Fibroblast of skin of abdomen (primary cell): ENCODE data around the gene MAGI1.
A peak's percentile ranks its signal among the peaks of the same experiment; 100 is the strongest.
"Not testable (repeated sequence)": the region's sequence is repeated elsewhere in the genome, so short reads cannot be mapped to it uniquely, and the experiment has no call there.

Experiments used
- DNase-seq: peaks from one replicate; pipeline ENCODE4 v3.0.0-alpha.2; 2013

MAGI1 gene

DNA sequence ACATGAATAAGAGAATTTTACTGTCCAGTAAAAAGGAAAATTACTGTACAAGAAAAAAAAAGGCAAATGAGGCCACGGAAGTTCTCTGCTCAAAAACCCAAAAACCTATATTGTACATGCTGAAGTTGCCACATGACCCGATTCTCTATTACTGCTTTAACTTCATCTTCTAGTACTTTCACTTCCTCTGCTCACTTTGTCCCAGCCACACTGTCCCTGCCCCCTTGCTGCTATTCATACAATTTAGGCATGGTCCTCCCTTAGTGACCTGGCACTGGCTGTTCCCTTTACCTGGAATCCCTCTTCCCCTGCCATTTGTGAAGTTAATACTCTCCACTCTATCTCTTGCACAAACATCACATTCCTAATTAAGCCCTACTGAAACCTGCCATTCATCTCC, 457.4 kb downstream of the MAGI1 start:
- no peak for DNase-seq

DNA sequence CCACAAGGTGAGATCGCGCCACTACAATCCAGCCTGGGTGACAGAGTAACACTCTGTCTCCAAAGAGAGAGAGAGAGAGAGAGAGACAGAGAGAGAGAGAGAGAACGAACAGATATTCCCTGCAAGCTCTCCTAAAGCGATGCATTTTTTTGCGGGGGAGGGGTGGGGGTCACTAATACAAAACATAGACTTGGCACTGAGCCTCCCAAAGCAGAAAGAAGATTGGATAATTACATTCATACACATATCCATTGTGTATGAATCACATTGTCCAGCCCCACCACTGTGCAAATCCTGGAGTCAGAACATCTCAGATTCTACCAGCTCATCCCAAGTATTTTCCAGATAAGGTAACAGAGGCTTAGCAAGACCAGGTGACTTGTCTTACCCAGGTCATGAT, 459.9 kb downstream of the MAGI1 start:
- DNase-seq = peak; percentile 55

DNA sequence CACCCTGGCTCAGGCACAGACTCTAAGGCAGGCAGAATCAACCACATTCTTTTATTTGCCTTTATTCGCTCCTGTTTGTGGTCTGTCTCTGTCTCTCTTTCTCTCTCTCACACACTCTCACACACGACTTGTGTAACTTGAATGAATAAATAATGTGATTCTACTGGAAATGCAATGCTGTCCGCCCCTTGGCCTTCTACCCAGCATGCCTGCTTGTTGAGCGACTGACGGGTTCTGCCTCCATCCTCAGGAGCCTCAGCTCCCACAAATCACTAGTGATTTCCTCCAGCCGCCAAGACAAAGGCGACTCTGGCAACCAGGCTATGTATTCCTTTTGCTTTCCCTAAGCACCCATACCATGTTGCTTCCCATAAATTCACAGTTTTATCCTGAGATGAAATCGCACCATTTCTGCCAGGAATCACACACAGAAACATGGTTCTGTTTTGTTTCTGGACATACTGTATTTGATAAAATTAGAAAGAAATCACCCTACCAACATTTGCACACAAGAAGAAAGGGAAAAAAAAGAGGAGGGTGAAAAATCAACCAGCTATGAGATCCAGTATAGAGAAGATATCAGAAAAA, 460.8 kb downstream of the MAGI1 start:
- no peak for DNase-seq

DNA sequence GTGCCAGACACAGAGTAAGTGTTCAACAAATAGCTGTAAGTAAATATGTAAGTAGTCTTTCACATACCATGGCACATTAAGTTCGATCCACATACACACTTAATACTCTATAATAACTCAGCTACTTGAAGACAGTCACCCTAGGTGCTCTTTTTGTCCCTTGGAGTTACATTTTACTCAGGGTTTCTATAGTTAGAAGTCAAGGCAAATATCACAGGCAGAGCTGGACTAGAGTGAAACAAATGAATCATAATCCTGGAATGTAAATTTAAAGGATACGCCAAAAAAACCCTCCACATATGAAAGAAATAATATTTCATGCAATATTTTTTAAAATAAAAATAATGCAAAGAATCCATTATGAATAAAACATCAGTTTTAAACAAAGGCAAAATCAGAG, 461.8 kb downstream of the MAGI1 start:
- DNase-seq = peak; percentile 44

DNA sequence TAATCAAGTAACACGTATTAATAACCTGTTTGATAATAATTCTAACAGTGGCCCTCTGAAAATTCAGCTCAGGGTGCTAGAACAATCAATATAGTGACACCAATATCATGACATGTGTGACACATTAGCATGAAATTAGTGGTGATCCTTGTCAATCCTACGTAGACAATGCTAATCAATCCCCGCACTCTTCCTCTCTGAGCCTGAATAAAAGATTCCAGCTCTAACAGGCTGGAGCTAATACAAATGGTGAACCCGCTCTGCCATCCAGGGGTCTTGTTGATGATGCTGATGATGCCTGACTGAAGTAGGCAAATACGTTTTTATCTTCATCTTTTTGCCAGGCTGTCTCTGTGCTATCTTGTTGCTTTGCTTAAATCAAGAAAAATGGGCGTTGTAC, 462.5 kb downstream of the MAGI1 start:
- no peak for DNase-seq

DNA sequence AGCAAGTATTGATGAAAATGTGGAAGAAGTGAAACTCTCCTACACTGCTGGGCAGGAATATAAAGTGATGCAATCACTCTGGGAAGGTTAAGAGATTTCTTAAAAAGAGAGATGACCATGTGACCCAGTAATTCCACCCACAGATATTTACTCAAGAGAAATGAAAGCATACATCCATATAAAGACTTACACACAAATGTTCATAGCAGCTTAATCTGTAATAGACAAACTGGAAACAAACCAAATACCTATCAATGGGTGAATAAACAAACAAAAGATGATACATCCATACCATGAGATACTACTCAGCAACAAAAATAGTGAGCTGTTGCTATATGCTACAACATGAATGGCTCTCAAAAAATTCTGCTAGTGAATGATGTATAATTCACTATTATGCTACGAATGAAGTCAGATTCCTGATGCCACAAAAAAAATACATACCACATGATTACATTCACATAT, 463.3 kb downstream of the MAGI1 start:
- peak; percentile 95 for DNase-seq

DNA sequence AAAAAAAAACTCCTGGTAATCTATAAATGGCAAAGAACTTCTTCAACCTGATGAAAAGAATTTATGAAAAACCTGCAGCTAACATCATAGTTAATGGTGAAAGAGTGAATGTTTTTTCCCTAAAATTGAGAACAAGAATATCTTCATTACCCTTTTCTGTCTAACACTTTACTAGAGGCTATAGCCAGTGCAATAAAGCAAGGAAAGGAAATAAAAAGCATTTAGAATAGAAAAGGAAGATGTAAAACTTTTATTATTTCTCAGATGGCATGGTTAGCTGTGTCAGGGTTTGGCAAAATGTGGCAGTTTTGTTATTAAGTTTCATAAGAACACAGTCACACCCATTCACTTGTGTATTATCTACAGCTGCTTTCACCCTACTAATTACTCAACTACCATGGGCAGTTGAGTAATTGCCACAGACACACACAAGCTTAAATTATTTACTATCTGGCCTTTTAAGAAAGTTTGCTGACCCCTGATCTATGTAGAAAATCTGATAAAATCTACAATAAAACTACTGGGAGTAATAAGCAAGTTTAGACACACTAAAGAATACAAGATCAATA, 465.1 kb downstream of the MAGI1 start:
- DNase-seq = no peak

DNA sequence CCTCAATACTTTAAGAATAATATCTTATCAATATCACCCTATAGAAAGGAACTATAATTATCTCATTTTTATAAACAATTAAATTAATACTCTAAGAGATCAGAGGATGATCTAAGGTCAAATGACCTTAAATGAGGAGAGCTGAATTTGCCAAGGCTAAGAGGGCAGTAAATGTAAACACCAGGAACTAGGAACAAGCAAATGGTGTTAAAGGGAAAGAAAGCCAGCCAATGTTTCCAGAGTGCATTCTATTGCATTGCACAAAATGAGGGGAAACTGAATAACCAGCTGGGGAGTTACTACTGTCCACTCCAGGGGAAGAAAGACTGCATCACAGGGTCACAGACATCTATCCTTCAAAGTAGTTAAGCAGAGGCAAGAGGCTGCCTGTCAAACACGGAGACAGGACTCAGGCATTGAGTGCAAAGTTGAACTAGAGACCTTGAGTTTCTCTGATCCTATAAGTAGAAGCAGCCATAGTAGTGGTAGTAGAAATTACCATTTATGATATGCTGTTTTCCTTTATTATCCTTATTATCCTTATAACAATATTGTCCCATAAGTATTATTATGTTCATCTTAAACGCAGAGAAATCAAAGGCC, 466.4 kb downstream of the MAGI1 start:
- no peak for DNase-seq

DNA sequence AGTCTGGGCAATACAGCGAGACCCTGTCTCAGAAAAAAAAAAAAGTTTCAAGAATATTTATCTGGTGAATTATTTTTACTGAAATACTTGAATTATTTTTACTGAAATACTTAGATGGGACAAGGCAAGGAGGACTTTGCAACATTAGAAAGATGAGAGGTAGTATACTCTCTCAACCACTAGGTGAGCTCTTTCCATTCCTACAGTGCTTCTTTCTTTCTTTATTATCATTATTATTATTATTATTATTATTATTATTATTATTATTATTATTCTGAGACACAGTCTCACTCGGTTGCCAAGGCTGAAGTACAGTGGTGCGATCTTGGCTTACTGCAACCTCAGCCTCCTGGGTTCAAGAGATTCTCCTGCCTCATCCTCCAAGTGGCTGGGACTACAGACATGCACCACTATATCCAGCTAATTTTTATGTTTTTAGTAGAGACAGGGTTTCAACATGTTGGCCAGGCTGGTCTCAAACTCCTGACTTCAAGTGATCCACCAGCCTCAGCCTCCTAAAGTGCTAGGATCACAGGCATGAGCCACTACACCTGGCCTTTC, 468.8 kb downstream of the MAGI1 start:
- DNase-seq = no peak

DNA sequence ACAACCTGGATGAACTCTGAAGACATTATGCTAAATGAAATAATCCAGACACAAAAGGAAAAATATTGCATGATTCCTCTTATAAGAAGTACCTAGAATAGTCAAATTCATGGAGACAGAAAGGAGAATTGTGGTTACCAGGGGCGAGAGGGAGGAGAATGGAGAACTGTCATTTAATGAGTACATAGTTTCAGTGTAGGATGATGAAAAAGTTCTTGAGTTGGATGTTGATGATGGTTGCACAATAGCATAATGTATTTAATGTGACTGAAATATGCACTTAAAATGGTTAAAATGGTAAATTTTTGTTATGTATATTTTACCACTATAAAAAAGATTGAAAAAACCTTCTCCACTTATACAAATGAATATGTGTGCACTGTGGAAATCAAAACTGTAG, 469.6 kb downstream of the MAGI1 start:
- DNase-seq = no peak

DNA sequence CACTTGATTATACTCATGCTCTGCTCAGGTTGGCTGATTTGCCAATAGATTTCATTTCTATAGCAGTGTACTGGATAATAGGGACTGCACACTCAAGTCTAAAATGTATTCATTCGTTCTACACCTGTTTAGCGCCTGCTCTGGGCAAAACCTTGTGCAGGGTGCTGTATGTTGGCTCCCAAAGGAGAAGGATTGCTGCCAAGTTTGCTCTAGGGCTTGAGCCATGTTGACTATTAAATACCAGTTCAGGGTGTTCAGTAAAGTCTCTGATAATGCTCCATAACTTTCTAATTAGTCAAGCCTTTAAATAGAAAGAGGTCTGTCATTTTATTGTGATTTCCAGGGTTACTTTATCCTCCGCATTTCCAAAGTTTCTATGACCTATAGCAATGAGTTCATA, 470.2 kb downstream of the MAGI1 start:
- DNase-seq = no peak

DNA sequence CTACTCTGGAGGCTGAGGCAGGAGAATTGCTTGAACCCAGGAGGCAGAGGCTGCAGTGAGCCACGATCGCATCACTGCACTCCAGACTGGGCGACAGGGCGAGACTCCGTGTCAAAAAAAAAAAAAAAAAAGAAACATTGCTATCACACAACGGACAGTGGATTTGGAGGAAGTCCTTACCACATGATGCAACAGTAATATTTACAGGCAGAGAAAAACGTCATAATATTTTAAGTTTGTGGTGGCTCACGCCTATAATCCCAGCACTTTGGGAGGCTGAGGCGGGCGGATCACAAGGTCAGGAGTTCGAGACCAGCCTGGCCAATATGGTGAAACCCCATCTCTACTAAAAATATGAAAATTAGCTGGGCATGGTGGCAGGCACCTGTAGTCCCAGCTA, 473.0 kb downstream of the MAGI1 start:
- not testable (repeated sequence) for DNase-seq

DNA sequence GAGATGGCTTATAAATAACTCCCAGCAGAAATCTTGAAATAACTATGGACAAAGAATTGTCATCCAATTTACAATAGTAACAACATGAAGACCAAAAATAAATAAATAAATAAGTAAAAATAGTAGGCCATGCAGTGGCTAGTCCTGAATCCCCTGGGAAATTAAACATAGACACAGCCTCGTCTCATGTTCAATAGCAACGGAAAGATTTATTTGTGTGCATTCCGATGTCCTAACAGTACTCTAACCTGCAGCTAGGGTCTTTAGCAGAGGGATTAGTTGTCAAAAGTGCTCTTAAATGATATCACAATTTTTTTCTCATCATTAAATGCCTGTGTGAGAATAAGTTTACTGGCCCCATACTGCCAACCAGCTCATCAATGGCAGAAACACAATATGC, 474.2 kb downstream of the MAGI1 start:
- no peak for DNase-seq

DNA sequence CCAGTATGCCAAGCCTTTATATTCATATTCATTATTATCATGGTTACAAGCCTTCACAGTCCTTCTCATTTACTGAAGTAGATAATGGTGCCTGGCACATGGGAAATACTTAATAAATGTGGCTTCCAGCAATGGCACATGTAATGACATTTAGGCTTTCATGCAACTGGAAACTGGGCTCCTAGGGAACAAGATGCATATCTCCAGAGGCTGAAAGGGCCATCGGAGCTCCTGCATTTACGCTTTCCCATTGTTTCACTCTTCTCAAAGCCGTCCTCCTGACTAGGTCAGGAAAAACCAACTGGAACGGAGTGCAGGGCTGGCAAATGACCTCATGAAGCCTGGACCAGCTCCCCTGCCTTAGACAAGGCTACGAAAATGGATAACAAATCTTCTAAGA, 474.9 kb downstream of the MAGI1 start:
- DNase-seq = no peak

DNA sequence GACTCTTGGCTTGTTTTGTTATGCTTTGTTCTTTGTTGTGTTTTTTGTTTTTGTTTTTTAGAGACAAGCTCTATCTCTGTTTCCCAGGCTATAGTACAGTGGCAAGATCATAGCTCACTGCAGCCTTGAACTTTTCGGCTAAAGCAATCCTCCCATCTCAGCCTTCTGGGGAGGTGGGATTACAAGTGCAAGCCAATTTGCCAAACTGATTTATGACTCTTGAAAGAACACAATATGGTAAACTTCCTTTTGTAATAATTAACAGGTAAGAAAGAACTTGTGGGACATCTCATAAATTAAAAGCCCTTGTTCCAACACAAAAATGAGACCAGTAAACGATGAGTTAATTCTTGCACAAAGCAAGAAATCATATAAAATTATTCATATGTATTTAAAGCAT, 476.3 kb downstream of the MAGI1 start:
- DNase-seq = no peak

DNA sequence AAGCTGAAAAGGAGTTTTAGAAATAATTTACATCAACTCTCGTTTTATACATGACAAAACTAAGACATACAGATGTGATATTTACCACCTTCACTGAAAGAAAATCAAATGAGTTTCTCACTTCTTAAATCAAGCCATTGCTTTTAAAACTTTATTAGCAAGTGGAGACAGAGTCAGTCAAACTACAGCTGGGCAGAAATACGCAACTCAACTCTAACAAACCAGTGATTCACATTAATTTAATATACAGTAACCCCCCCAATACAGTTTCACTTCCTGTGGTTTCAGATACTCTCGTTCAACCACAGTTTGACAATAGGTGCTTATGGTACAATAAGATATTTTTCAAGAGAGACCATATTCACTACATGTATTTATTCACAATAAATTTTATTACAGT, 477.1 kb downstream of the MAGI1 start:
- DNase-seq = no peak

DNA sequence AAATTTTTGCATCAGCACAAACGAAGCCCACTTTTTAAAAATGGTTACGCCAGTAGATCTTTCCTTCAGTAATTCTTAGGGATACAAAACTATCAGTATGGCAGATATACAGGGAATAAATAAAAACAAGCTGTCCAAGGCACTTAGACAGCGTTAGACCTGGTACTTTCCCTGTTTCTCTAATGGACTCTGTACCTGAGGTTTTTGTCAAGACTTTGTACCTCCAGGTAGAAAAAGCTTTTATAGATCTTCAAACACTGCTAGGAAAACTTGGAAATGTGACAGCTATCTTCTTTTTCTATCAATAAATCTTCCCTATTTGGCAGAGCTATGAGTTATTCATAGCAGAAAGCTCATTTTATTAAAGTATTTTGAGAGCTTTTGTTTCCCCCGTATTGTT, 477.8 kb downstream of the MAGI1 start:
- DNase-seq = no peak

DNA sequence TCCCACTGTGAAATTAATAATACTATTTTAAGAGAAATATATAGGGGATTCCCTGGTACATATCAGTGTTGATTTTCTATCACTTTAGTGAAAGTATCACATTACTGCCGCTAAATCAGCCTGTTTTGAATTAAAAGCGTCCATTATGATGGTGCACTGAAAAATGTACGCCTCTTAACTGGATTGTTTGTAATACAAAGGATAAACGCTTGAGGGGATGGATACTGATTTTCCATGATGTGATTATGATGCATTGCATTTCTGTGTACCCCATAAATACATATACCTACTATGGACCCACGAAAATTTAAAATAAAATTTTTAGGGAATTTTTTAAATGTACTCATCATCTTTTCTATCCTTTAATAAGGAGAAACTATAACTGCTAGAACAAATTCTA, 478.6 kb downstream of the MAGI1 start:
- DNase-seq = no peak

DNA sequence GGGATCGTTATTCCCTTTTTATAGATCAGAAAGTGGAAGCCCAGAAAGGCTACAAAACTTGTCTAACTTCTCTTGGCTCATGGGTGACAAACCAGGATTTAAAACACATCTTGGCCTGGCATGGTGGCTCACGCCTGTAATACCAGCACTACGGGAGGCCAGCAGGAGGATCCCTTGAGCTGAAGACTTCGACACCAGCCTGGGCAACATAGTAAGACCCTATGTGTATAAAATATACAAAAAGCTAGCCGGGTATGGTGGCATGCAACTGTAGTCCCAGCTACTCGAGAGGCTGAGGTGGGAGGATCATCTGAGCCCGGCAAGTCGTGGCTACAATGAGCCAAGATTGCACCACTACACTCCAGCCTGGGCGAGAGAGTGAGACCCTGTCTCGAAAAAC, 479.1 kb downstream of the MAGI1 start:
- DNase-seq = no peak

DNA sequence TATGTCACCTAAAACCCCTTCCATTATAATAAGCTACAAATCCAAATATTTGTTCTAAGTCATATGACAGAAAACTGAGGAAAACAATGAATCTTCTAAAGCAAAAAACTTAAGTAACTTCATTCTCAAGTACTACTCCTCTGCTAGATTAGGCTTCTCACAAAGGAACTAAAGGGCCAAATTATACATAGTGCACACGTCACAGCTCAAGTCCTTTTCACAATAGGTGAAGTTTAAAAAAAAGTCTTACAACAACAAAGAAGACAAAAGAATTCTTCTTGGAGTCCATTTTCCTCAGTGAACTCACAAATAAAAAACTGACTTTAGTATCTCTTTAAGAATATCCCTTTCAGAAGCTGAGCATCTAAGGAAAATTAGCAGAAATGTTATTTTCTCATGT, 479.9 kb downstream of the MAGI1 start:
- DNase-seq = no peak

DNA sequence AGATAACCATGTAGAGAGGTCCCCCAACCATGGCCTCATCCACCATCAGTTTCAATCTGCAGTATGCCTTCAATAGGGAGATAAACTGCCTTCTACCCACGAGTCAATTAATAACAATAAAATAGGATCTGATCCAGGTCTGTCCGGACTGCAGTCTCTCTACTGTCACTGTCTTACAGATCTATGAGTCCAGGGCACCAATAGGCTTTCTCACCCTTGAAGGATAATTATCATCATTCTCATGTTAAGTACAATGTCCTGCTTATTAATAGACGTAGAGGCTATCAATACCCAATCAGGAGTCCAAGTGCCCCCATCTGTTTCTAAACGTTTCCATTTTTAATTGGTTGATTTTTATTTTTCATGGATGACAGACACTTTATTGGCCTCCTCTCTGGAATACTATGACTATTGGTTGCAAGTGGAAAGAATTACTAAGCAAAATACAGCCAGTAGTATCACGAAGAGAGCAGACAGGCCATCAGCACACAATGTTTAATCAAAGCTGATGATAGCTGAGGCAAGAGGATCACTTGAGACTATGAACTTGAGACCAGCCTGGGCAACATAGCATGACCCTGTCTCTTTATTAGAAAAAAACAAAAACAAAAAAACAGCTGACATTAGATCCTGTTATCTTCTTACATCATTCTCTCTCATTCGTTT, 480.7 kb downstream of the MAGI1 start:
- no peak for DNase-seq

DNA sequence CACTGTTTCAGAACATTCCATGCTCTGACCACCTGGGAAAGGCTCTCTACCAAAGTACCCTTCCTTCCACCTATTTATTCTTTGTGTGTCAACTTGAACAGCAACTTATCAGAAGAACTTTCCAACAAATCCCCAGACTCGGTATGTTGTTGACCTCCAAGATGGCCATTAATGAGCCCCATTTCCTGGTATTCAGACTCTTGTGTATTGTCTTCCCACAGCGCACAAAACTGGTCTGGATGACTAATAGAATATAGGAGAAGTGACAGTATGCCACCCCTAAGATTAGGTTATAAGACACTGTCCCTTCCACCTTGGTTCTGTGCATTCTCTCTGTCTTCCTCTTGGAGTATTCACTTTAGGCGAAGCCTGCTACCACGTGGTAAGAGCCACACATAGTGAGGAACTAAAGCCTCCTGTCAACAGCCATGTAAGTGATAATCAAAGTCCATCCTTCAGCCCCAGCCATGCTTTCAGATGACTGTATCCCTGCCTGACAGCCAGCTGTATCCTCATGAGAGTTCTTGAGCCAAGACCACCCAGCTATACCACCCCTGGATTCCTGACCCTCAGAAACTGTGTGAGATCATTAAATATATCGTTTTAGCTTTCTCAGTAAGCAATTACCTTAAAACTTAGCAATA, 481.7 kb downstream of the MAGI1 start:
- no peak for DNase-seq

DNA sequence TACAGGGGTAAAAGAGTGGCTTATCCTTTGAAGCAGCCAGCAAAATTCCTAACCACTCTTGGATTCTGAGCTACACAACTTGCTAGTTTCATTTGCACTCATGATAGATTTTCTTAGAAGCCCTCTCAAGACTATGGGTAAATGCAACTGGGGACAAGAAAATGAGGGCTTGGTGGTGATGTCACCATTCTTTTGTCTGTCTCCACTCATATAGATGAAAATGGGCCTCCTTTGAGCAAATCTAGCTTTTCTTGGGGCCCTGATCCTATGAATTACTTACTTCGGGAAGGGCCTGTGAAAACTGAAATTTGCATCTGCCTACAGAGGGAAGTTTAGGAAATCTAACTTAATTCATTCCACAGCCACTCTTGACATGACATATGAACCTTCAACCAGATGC, 486.3 kb downstream of the MAGI1 start:
- peak; percentile 36 for DNase-seq
